Raji (cell line): ENCODE data around the gene IQCF6.

Source experiments
- POLR2A ChIP-seq: IDR thresholded peaks from 2 replicates; pipeline ENCODE4 v1.6.1; 2011; ENCODE audit warnings: low read depth, low read length, control low read depth; ENCODE audit not compliant: insufficient read depth

Gene IQCF6

DNA sequence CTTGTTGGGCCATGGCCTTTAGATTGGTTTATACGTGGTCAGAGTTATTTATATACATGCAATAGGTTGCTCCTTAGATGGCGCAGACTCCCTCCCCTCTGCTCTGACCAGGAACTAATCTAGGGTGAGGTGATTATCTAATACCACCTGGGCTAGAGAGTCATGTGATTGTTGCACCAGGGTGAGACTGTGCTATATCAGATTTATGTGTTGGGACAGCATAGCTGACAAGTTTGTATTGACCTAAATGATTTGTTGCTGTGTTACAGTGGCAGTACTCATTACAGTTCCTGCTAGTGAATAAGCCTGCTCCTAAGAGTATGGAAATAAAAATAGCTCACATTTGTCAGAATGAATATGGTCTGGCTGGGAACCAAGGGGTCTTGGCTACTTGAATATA, 7.2 kb upstream of the IQCF6 start:
- TF ChIP-seq POLR2A = no peak

- TF ChIP-seq POLR2A = no peak
These were observed 483 bp downstream of the IQCF6 start for GRCh38 chr3:51778554-51778953.

DNA sequence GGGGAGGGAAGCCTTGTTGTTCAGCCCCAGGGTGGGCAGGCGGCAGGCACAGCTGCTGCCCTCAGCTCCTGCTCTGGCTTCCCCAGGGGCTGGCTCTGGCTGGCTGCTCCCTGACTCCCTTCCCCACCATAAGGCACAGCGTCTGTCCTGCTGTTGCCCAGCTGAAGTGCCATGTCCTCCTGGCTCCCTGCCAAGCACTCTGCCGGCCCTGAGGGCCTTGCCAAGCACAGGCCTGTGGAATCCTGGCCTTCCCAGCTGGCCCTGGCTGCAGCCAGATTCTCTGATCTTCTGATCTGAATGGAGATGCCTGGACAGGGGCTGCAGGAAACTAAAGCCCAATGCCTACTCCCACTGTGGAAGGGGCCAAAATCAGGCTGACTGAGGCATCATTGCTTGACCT, 1.1 kb downstream of the IQCF6 start:
- TF ChIP-seq POLR2A = no peak

DNA sequence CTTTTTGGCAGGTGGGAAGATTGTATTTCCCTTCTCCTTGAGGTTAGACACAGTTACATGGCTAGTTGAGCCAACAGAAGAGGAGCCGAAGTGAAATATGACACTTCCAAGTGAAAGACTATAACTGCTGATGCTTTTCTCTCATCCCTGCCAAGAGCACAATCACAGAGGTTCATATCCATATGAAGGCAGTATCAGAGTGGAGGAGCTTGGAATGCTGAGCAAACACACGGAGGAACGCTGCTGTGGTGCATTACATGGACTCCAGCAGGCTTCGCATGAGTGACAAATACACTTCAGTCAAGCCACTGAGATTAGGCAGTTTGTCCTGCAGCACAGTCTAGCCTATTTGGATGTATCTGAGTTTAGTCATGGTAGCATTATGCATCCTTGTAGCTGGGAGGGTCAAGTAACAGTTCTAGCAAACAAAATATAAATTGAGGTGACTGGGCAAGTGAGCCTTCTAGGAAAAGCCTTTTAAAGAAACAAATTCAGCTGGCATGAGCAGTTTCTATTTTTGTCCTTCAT, 5.4 kb downstream of the IQCF6 start:
- TF ChIP-seq POLR2A = no peak

DNA sequence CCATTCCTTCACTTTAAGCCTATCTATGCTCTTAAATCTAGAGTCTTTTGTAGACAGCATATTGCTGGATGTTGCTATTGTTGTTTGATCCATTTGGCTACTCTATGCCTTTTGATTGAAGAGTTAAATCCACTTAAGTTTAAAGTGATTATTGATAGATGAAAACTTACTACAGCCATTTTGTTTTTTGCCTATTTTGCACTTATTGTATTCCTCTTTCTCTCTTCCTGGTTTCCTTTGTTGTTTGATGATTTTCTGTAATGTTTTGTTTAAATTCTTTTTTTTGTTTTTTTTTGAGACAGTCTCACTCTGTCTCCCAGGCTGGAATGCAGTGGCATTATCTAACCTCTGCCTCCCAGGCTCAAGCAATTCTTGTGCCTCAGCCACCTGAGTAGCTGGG, 19.8 kb downstream of the IQCF6 start:
- no peak for TF ChIP-seq POLR2A

DNA sequence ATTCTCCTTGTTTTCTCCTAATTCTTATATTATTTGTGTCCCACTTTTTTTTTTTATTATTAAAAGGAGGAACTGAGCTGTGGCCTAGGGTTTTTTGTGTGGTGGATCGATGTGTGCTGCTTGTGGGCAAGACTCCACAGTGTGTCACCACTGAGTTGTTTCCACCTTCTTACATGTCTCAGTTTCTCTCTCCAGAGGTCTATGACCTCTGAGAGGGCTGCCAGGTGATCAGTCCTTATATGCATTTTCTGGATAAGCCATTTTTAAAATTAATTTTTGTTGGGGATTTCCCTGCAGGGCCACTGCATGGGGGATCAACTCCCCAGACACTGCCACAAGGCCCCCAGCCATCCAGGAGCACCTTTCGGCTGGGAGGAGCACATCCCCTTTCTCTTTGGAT, 27.8 kb downstream of the IQCF6 start:
- no peak for TF ChIP-seq POLR2A

DNA sequence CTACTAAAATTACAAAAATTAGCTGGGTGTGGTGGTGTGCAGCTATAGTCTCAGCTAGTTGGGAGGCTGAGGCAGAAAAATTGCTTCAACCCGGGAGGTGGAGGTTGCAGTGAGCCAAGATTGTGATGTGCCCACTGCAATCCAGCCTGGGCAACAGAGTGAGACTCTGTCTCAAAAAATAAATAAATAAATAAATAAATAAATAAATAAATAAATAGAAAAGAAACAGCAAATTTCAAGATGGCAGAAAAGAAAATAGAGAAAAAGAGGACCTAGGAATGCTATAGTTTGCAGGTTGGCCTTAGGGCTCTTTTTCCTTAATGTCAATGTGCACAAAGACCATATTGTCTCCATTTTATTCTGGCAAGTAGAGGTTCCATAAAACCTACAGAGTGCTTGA, 28.2 kb downstream of the IQCF6 start:
- TF ChIP-seq POLR2A = no peak

DNA sequence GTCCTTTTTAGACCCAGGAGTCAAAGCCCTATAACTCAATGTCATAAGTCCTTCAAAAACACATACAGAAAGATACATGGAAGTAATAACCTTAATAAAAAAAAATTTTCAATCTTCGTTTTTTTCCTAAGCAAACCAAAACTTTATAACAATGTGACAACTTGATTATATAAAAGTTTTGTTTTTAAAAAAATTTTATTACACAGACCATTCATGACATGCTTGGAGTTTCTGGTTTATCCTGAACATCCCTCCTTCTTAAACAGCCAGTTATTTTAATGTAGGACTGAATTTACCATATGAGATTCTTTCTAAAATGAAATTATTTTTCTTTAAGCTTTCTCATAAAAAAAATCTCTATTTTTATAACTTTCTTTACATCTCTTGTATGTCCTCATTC, 30.7 kb downstream of the IQCF6 start:
- no peak for TF ChIP-seq POLR2A

GRCh38 chr3:51747840-51748239, 31.2 kb downstream of the IQCF6 start:
- no peak for TF ChIP-seq POLR2A

- no peak for TF ChIP-seq POLR2A
These were observed 39.9 kb downstream of the IQCF6 start for GRCh38 chr3:51739110-51739509.

DNA sequence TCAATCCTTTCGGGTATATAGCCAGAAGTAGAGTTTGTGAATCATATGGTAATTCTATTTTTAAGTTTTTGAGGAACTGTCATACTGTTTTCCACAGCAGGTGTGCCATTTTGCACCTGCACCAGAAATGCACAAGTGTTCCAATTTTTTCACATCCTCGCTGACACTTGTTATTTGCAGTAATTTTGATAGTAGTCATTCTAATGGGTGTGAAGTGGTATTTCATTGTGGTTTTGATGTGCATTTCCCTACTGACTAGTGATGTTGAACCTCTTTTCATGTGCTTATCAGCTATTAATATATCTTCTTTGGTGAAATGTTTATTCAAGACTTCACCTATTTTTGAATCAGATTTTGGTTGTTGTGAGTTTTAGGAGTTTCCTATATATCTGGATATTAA, 43.1 kb downstream of the IQCF6 start:
- TF ChIP-seq POLR2A = no peak

DNA sequence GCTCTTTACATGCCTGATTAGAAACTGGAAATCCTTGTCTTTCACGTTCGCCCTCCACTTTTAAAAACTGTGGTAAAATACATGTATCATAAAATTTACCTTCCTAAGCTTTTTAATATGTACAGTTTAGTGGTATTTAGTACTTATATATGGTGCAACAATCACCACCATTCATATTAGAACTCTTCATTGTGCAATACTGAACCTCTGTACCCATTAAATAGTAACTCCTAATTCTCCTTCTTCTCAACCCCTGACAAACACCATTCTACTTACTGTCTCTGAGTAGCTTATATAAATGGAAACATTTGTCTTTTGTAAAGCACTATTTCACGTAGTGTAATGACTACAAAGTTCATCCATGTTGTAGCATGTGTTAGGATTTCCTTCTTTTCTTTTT, 44.0 kb downstream of the IQCF6 start:
- no peak for TF ChIP-seq POLR2A

DNA sequence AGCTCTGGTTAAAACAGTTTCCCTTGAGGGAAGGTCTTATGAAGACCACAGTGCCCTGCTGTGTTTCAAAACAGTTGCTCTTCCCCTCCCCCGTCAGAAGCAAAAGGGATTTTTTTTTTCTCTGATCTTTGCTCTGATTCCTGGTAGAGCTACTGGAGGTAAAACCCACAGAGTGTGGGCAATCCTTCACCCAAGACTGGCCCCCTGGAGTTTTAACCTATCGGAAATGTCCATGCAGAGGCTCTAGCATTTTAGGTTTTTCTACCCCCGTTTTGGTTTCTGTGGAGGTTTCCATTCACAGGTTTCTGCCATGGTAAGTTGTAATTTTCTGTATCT, 44.5 kb downstream of the IQCF6 start:
- TF ChIP-seq POLR2A = no peak

DNA sequence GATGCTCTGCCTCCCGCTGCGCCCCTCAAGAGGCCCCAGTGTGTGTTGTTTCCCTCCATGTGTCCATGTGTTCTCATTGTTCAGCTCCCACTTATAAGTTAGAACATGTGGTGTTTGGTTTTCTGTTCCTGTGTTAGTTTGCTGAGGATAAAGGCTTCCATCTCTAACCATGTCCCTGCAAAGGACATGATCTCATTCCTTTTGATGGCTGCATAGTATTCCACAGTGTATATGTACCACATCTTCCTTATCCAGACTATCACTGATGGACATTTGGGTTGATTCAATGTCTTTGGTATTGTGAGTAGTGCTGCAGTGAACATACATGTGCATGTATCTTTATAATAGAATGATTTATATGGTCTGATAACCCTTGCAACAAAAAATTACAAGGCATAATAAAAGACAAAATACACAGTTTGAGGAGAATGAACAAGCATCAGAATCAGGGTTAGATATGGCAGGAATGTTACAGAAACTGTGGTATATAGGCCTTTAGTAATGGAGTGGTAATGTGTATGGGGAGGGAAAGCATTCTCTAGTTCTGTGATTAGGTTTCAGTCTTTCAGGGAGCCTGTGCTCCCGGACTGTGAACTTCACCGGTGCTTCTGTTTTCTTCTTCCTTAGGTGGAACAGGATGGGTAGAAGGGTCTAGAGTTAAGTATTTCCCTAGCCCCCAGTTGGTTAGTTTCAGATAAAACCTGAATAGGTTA, 45.0 kb downstream of the IQCF6 start:
- no peak for TF ChIP-seq POLR2A

DNA sequence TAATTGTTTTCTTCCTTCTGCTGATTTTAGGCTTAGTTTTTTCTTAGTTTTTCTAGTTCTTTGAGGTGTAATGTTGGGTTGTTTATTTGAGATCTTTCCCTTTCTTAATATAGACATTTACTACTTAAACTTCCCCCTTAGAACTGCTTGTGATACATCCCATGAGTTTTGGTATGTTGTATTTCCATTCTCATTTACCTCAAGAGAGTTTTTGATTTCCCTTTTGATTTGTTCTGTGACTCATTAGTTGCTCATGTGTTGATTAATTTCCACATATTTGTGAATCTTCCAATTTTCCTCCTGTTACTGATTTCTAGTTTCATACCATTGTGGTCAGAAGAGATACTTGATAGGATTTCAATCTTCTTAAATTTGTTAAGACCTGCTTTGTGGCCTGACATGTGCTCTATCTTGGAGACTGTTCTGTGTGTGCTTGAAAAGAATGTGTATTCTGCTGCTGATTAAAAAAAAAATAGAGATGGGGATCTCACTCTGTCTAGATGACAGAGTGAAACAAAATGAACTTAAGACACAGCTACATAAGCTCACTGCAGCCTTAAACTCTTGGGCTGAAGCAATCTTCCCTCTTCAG, 49.9 kb downstream of the IQCF6 start:
- TF ChIP-seq POLR2A = no peak
